Common myeloid progenitor, CD34-positive (primary cell): Measurements from ENCODE around the gene GIT2.
A peak's percentile ranks its signal among the peaks of the same experiment; 100 is the strongest.

Source experiments
- CTCF ChIA-PET: fragments of 350-600 bp; sonication (Branson Sonifier 250); formaldehyde crosslinking; loops from one replicate; lab custom pipeline; 2021; ENCODE audit warnings: antibody characterized with exemption; lab: Charles Lee
- POLR2A ChIA-PET: fragments of 350-600 bp; sonication (Branson Sonifier 250); formaldehyde crosslinking; loops from one replicate; lab custom pipeline; 2021; ENCODE audit warnings: antibody characterized with exemption; lab: Charles Lee
- DNase-seq, 3 donors: peaks; one replicate each; pipeline versions ENCODE4 v3.0.0 to v3.0.0-alpha.2; 2013
- H3K27ac ChIP-seq, 2 experiments: 1 replicate in 1 of 2; 2 replicates in 1 of 2; pipeline ENCODE4 v1.7.0; 2013; ENCODE audit warnings: inconsistent platforms in 2 of 2, low read length in 2 of 2, mild to moderate bottlenecking in 2 of 2, low read depth in 1 of 2, moderate library complexity in 1 of 2; ENCODE audit not compliant: severe bottlenecking in 2 of 2, insufficient read depth in 1 of 2, poor library complexity in 1 of 2
- H3K27me3 ChIP-seq, 5 experiments: replicated peaks in 2 of 5; 1 replicate in 3 of 5; 2 replicates in 2 of 5; pipeline versions ENCODE4 v1.6.1 to v1.7.0; 2013; ENCODE audit warnings: low read length in 4 of 5, mild to moderate bottlenecking in 2 of 5, moderate library complexity in 2 of 5, inconsistent platforms in 1 of 5; ENCODE audit not compliant: insufficient read depth in 5 of 5, control insufficient read depth in 4 of 5
- H3K36me3 ChIP-seq, 4 experiments: 1 replicate in 2 of 4; 2 replicates in 2 of 4; pipeline versions ENCODE4 v1.6.1 to v1.7.0; 2013; ENCODE audit warnings: low read length in 3 of 4, control low read depth in 1 of 4, mild to moderate bottlenecking in 1 of 4; ENCODE audit not compliant: control insufficient read depth in 4 of 4, insufficient read depth in 4 of 4
- H3K4me1 ChIP-seq, 4 experiments: 1 replicate in 3 of 4; 2 replicates in 1 of 4; pipeline versions ENCODE4 v1.6.1 to v1.7.1; 2013; ENCODE audit warnings: low read length in 3 of 4, mild to moderate bottlenecking in 3 of 4, control low read depth in 1 of 4, inconsistent platforms in 1 of 4, moderate library complexity in 1 of 4; ENCODE audit not compliant: control insufficient read depth in 4 of 4, insufficient read depth in 4 of 4; ENCODE audit errors: control extremely low read depth in 1 of 4
- H3K4me3 ChIP-seq, 7 experiments: 1 replicate in 4 of 7; 2 replicates in 3 of 7; pipeline versions ENCODE4 v1.5.1 to v1.7.0; 2013; ENCODE audit warnings: mild to moderate bottlenecking in 7 of 7, low read length in 6 of 7, moderate library complexity in 6 of 7, inconsistent platforms in 2 of 7, low read depth in 2 of 7, control low read depth in 1 of 7; ENCODE audit not compliant: insufficient read depth in 4 of 7, control insufficient read depth in 1 of 7; ENCODE audit errors: extremely low read depth in 1 of 7
- H3K9me3 ChIP-seq, 5 experiments: 1 replicate in 4 of 5; 2 replicates in 1 of 5; pipeline versions ENCODE4 v1.6.1 to v1.7.1; 2013; ENCODE audit warnings: low read length in 4 of 5, mild to moderate bottlenecking in 2 of 5, inconsistent platforms in 1 of 5, low read depth in 1 of 5, moderate library complexity in 1 of 5; ENCODE audit not compliant: control insufficient read depth in 4 of 5, insufficient read depth in 2 of 5; ENCODE audit errors: control extremely low read depth in 1 of 5
- WGBS: methylation state at CpG from one replicate; pipeline ENCODE4 v1.1.5; 2013; ENCODE audit not compliant: insufficient coverage; 5-methylcytosine and 5-hydroxymethylcytosine counted together

Gene GIT2

DNA sequence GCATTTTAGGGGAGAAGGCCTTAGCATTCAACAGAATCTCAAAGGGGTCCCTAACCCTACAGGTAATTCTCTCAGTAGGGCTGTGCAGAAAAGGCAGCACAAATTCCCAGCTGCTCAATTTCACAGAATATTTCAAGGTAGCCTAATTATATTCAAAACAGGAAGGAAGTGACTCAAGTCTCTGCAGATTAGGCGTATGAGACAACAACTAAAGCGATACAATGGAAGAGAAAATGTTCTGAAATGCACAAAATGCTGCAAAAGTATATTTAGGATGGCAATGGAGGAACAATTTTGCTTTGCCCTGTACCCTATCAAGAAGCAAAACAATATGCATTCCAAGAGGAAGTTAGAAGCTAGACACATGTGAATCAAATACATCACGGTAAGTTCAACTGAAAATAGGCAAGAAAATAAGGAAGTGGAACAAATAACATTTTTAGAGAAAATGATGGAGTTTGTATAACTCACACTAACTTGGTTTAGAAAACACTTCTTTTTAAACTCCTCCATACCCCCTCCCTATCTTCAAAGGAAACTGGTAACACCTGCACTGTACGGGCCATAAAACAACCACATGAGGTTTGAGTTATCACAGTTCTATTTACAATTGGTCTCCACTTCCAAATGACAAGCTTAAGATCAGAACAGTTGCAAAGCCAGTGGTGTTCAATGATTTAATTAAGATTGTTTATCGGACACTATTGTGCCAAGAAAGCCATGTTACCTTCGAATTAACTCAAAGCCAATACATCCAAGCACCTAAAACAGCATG lies 1.6 kb downstream of the GIT2 start:
- Histone ChIP-seq H3K27ac (peak overlapping the region; percentile 56 to 89), H3K4me1 (peaks cover 28 to 52% (median 39%) of the 10 kb centered on the region in 4 experiments), H3K36me3 (peaks cover 10 to 26% (median 19%) of the 10 kb centered on the region in 4 experiments), H3K4me3 (peak overlapping the region in 6 of 7 experiments; percentile 64 to 93 (median 82)), H3K27me3 (no peaks in the 10 kb centered on the region), H3K9me3 (no peaks in the 10 kb centered on the region)
- DNase-seq: peak; percentile 33 to 75 (median 61)
- CTCF ChIA-PET: interaction anchor here (0.9 to 1.8 kb wide), 3 partner anchors 10 to 190 kb away, joined by 3 to 6 read pairs (median 5); no protein-coding TSS in a partner anchor
- POLR2A ChIA-PET: interaction anchor here (0.5 kb wide), 1 partner anchor 18 kb away, joined by 3 read pairs; no protein-coding TSS in a partner anchor
- no CpG with 5 or more reads among the region's 6 CpGs for WGBS

DNA sequence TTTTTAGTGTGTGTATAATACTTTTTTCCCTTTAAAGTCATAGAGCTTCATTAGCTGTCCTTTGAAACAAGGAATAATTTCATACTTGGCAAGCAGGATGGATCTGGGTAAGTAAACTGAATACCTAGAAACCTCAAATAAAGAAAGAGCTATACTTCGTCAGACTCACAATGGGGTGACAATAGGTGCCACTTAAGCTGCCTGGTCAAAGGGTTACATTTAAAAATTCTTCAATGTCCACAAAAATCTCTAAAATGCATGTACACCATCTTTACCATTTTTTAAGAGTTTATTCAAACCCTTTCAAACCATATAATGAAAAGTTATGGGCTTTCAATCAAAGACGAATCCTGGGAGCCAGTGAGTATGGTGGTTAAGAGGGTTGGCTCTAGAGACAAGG lies 3.1 kb downstream of the GIT2 start:
- POLR2A ChIA-PET: interaction anchor here (0.6 kb wide), 1 partner anchor 148 kb away, joined by 3 read pairs; no protein-coding TSS in a partner anchor
- peaks cover 12 to 39% (median 27%) of the 10 kb centered on the region in 4 experiments for H3K36me3 ChIP-seq
- CTCF ChIA-PET: interaction anchor here (1.1 to 1.2 kb wide), 2 partner anchors 11 to 16 kb away, joined by 3 read pairs; no protein-coding TSS in a partner anchor
- H3K27me3 ChIP-seq: no peaks in the 10 kb centered on the region
- DNase-seq: no peak
- H3K27ac ChIP-seq: peak overlapping the region in 1 of 2 experiments; percentile 19
- H3K4me3 ChIP-seq: no peak overlapping the region
- WGBS: 100% methylated on average over 1 of the region's 2 CpGs
- no peaks in the 10 kb centered on the region for H3K9me3 ChIP-seq
- H3K4me1 ChIP-seq: peaks cover 21 to 46% (median 33%) of the 10 kb centered on the region in 4 experiments

DNA sequence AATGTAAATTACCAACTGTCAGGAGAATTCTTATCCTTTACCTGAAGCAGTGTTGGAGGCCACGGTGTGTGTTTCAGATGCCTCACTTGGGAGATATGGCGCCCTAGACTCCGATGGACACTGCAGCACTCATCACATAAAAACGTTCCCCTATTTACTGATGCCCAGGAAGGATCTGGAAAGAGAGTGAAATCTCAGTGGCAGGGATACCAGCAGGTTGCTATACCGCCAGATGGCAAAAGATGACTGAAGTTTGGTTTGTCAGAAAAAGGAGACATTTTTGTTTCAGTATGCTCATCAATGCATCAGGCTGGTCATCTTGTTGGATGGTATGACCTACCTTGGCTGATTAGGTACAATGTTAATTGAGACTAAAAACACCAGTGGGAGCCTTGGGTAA lies 4.6 kb downstream of the GIT2 start:
- ChIA-PET CTCF (interaction anchor here (0.6 kb wide), 1 partner anchor 138 kb away, joined by 3 read pairs; no protein-coding TSS in a partner anchor), POLR2A (no interaction called here)
- DNase-seq: no peak
- no peaks in the 10 kb centered on the region for H3K27me3 ChIP-seq
- H3K4me3 ChIP-seq: no peak overlapping the region
- WGBS: 100% methylated on average over 1 of the region's 5 CpGs
- no peak overlapping the region for H3K27ac ChIP-seq
- peaks cover 18 to 35% (median 29%) of the 10 kb centered on the region in 4 experiments for H3K4me1 ChIP-seq
- H3K9me3 ChIP-seq: no peaks in the 10 kb centered on the region
- peaks cover 14 to 53% (median 33%) of the 10 kb centered on the region in 4 experiments for H3K36me3 ChIP-seq

DNA sequence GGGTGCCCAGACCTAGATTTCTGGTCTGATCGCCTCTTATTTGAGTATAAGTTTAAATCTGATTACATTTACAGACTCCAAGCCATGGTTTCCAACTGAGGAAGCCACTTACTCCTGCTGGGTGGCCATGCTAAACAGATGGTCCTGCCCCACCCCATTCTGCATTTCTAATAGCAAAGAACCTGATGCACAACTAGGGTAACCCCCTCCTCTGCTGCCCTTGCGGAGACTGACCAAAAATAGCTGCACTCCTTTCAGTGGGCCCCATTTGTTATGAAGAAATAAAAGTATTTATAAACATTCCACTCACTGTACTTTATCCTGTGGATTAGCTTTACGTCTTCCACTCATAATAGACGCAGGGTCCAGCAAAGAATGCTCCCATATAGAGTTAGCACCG lies 6.8 kb downstream of the GIT2 start:
- no peaks in the 10 kb centered on the region for H3K27me3 ChIP-seq
- ChIA-PET CTCF (interaction anchor here (1.0 kb wide), 1 partner anchor 15 kb away, joined by 3 read pairs; no protein-coding TSS in a partner anchor), POLR2A (no interaction called here)
- 100% methylated on average over 3 of the region's 5 CpGs for WGBS
- H3K27ac ChIP-seq: no peak overlapping the region
- peaks cover 4 to 19% (median 15%) of the 10 kb centered on the region in 4 experiments for H3K4me1 ChIP-seq
- H3K36me3 ChIP-seq: peaks cover 17 to 67% (median 50%) of the 10 kb centered on the region in 4 experiments
- DNase-seq: no peak
- no peak overlapping the region for H3K4me3 ChIP-seq
- no peaks in the 10 kb centered on the region for H3K9me3 ChIP-seq

DNA sequence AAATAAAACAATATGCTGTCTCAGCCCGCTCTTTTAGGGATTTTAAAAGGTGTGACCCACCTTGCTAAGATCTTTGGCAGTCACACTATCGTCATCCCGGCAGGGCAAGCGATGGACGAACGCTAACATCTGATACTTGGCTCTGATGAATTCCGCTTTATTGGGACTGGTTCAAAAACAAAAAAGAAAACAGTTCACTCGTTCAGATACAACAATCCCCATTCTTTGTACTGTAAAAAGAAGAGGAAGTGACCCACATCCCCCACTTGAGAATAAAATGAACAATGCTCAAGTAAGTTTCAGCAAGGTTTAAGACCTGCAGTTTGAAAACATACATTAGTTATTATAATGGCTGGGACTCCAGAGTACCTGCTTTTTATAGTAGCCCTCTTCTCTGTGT lies 7.3 kb downstream of the GIT2 start:
- CTCF ChIA-PET: interaction anchor here (1.0 kb wide), 1 partner anchor 14 kb away, joined by 3 read pairs; no protein-coding TSS in a partner anchor
- peaks cover 0 to 14% (median 10%) of the 10 kb centered on the region in 4 experiments for H3K4me1 ChIP-seq
- 100% methylated on average over 7 of the region's 8 CpGs for WGBS
- no peaks in the 10 kb centered on the region for H3K9me3 ChIP-seq
- no peak overlapping the region for H3K27ac ChIP-seq
- no peak for DNase-seq
- H3K36me3 ChIP-seq: peaks cover 17 to 72% (median 53%) of the 10 kb centered on the region in 4 experiments
- H3K27me3 ChIP-seq: no peaks in the 10 kb centered on the region
- POLR2A ChIA-PET: interaction anchor here (0.7 kb wide), 1 partner anchor 42 kb away, joined by 3 read pairs; no protein-coding TSS in a partner anchor
- no peak overlapping the region for H3K4me3 ChIP-seq

DNA sequence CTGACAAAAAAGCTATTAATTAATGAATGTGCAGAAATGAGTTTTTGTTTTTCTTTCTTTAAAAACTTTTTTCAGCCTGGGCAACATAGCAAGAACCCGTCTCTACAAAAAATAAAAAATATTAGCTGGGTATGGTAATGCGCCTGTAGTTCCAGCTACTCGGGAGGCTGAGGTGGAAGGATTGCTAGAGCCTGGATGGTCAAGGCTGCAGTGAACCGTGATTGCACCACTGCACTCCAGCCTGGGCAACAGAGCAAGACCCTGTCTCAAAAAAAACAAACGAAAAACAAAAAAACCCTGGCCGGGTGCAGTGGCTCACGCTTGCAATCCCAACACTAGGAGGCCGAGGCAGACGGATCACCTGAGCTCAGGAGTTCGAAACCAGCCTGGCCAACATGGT lies 7.9 kb downstream of the GIT2 start:
- CTCF ChIA-PET: interaction anchor here (0.9 kb wide), 1 partner anchor 52 kb away, joined by 3 read pairs; no protein-coding TSS in a partner anchor
- H3K36me3 ChIP-seq: peaks cover 22 to 78% (median 58%) of the 10 kb centered on the region in 4 experiments

More for the DNA sequence above, 7.9 kb downstream of the GIT2 start:
- 100% methylated on average over 6 of the region's 10 CpGs for WGBS
- Histone ChIP-seq H3K4me3 (no peak overlapping the region), H3K27ac (no peak overlapping the region), H3K27me3 (no peaks in the 10 kb centered on the region), H3K9me3 (no peaks in the 10 kb centered on the region), H3K4me1 (peaks cover 0 to 8% (median 4%) of the 10 kb centered on the region in 4 experiments)
- no peak for DNase-seq
- POLR2A ChIA-PET: interaction anchor here (0.7 kb wide), 1 partner anchor 41 kb away, joined by 3 read pairs; no protein-coding TSS in a partner anchor
